Astrocyte (in vitro differentiated cells and primary cell): ENCODE measurements around the gene CTTNBP2. TPM values are rescaled to one million over a fixed set of nuclear protein-coding genes. Genes with fewer than 3 reads are reported as not detected.

ENCODE experiments used
- DNase-seq: peaks from one replicate; pipeline ENCODE4 v3.0.0-alpha.2; 2010; ENCODE audit warnings: low read depth
- FAIRE-seq: peaks from 2 replicates; lab custom pipeline; 2011; peaks lifted over from hg19 to GRCh38; lab: Jason Lieb, UNC
- H2AFZ ChIP-seq: 2 replicates; pipeline ENCODE4 v1.6.0; 2012; ENCODE audit warnings: low read depth, low read length, inconsistent platforms
- H3K27ac ChIP-seq: 2 replicates; pipeline ENCODE4 v1.5.1; 2011; ENCODE audit warnings: low read depth, low read length, inconsistent platforms
- H3K27me3 ChIP-seq: 2 replicates; pipeline ENCODE4 v1.6.0; 2011; ENCODE audit warnings: low read length, inconsistent platforms; ENCODE audit not compliant: insufficient read depth
- H3K36me3 ChIP-seq: 2 replicates; pipeline ENCODE4 v1.5.1; 2011; ENCODE audit warnings: low read length, inconsistent platforms; ENCODE audit not compliant: insufficient read depth
- H3K4me1 ChIP-seq: 2 replicates; pipeline ENCODE4 v1.5.1; 2011; ENCODE audit warnings: low read length, inconsistent platforms; ENCODE audit not compliant: insufficient read depth
- H3K4me2 ChIP-seq: 2 replicates; pipeline ENCODE4 v1.6.0; 2012; ENCODE audit warnings: low read length, inconsistent platforms
- H3K4me3 ChIP-seq: 2 replicates; pipeline ENCODE4 v1.5.1; 2011; ENCODE audit warnings: low read depth, mild to moderate bottlenecking, low read length, inconsistent platforms; ENCODE audit not compliant: insufficient read depth
- H3K79me2 ChIP-seq: 2 replicates; pipeline ENCODE4 v1.6.0; 2012; ENCODE audit warnings: mild to moderate bottlenecking, low read length, inconsistent platforms; ENCODE audit not compliant: insufficient read depth
- H3K9ac ChIP-seq: 2 replicates; pipeline ENCODE4 v1.6.0; 2012; ENCODE audit warnings: mild to moderate bottlenecking, low read length, inconsistent platforms
- H3K9me3 ChIP-seq: 2 replicates; pipeline ENCODE4 v1.5.1; 2012; ENCODE audit warnings: low read depth, mild to moderate bottlenecking, low read length, inconsistent platforms; ENCODE audit not compliant: insufficient read depth
- H4K20me1 ChIP-seq: 2 replicates; pipeline ENCODE4 v1.6.0; 2012; ENCODE audit warnings: low read length, inconsistent platforms; ENCODE audit not compliant: insufficient read depth
- H3K27ac Mint-ChIP-seq: one replicate; pipeline ENCODE4 v1.8.0; 2021; ENCODE audit warnings: mild to moderate bottlenecking, mixed read lengths; ENCODE audit not compliant: unreplicated experiment
- H3K27me3 Mint-ChIP-seq: one replicate; pipeline ENCODE4 v1.8.0; 2021; ENCODE audit warnings: low read depth, mixed read lengths; ENCODE audit not compliant: unreplicated experiment
- H3K36me3 Mint-ChIP-seq: one replicate; pipeline ENCODE4 v1.8.0; 2021; ENCODE audit warnings: low read depth, mixed read lengths; ENCODE audit not compliant: unreplicated experiment
- H3K4me1 Mint-ChIP-seq: one replicate; pipeline ENCODE4 v1.8.0; 2021; ENCODE audit warnings: low read depth, mixed read lengths; ENCODE audit not compliant: unreplicated experiment
- H3K4me3 Mint-ChIP-seq: one replicate; pipeline ENCODE4 v1.8.0; 2021; ENCODE audit warnings: mild to moderate bottlenecking, moderate library complexity, mixed read lengths; ENCODE audit not compliant: unreplicated experiment
- H3K9me3 Mint-ChIP-seq: one replicate; pipeline ENCODE4 v1.8.0; 2021; ENCODE audit warnings: mild to moderate bottlenecking, mixed read lengths; ENCODE audit not compliant: unreplicated experiment
- EZH2 ChIP-seq: IDR thresholded peaks from 2 replicates; pipeline ENCODE4 v1.6.1; 2012; ENCODE audit warnings: mild to moderate bottlenecking, low read length, inconsistent platforms; ENCODE audit not compliant: insufficient read depth
- total RNA-seq: library from RNA; stranded (reverse); gene quantifications from 2 replicates; pipeline ENCODE4 v1.2.1, GENCODE V29; 2021
- TF ChIP-seq, protein P1 (sequence below): IDR thresholded peaks from 2 replicates; pipeline ENCODE4 v1.5.1; 2011; ENCODE audit warnings: low read depth, mild to moderate bottlenecking, inconsistent platforms, low read length, moderate library complexity; ENCODE audit not compliant: insufficient read depth

Gene CTTNBP2
- total RNA-seq, 1 donor from 2014 or later, result 4.9 TPM

DNA sequence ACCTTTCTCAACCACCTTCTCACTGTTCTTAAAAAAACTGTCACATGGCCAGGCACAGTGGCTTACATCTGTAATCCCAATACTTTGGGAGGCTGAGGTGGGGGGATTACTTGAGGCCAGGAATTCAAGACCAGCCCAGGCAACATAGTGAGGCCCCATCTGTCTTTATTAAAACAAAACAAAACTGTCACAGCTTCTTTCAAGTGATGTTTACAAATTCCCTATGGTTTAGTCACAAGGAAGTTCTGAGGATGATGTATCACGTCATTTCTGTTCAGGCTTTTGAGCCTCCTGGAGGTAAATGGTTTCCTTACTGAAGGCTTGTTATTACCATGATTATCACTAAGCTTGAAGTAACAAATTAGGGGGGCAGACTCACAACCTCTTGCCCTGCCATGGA lies 207.2 kb downstream of the CTTNBP2 start:
- H3K27ac Mint-ChIP-seq, result peak overlapping the region; percentile 92
- no peak overlapping the region for H3K4me3 Mint-ChIP-seq
- Histone ChIP-seq H3K79me2 (no peaks in the 10 kb centered on the region), H4K20me1 (no peaks in the 10 kb centered on the region), H3K27ac (no peak overlapping the region), H3K4me3 (no peak overlapping the region), H3K27me3 (no peaks in the 10 kb centered on the region), H2AFZ (no peak overlapping the region), H3K9me3 (no peaks in the 10 kb centered on the region), H3K36me3 (no peaks in the 10 kb centered on the region), H3K9ac (no peak overlapping the region), H3K4me2 (peak overlapping the region; percentile 58), H3K4me1 (peaks cover 19% of the 10 kb centered on the region)
- H3K9me3 Mint-ChIP-seq, result no peaks in the 10 kb centered on the region
- FAIRE-seq (no peak), DNase-seq (peak; percentile 69)
- peaks cover 35% of the 10 kb centered on the region for H3K4me1 Mint-ChIP-seq
- no peaks in the 10 kb centered on the region for H3K36me3 Mint-ChIP-seq
- TF ChIP-seq, protein P1, sequence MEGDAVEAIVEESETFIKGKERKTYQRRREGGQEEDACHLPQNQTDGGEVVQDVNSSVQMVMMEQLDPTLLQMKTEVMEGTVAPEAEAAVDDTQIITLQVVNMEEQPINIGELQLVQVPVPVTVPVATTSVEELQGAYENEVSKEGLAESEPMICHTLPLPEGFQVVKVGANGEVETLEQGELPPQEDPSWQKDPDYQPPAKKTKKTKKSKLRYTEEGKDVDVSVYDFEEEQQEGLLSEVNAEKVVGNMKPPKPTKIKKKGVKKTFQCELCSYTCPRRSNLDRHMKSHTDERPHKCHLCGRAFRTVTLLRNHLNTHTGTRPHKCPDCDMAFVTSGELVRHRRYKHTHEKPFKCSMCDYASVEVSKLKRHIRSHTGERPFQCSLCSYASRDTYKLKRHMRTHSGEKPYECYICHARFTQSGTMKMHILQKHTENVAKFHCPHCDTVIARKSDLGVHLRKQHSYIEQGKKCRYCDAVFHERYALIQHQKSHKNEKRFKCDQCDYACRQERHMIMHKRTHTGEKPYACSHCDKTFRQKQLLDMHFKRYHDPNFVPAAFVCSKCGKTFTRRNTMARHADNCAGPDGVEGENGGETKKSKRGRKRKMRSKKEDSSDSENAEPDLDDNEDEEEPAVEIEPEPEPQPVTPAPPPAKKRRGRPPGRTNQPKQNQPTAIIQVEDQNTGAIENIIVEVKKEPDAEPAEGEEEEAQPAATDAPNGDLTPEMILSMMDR, result no peak
- TF ChIP-seq EZH2, result no peak
- no peaks in the 10 kb centered on the region for H3K27me3 Mint-ChIP-seq

DNA sequence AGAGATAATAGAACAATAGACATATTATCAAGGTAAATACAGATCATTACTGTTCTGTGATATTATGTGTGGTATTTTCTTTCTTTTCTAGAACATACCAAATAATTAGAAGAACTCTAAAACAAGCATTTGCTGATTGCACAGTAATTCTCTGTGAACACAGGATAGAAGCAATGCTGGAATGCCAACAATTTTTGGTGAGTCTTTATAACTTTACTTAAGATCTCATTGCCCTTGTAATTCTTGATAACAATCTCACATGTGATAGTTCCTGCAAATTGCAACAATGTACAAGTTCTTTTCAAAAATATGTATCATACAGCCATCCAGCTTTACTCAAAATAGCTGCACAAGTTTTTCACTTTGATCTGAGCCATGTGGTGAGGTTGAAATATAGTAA lies 207.9 kb downstream of the CTTNBP2 start:
- H3K27me3 ChIP-seq, result no peaks in the 10 kb centered on the region
- Mint-ChIP-seq H3K4me3 (no peak overlapping the region), H3K36me3 (no peaks in the 10 kb centered on the region), H3K4me1 (peaks cover 35% of the 10 kb centered on the region), H3K9me3 (no peaks in the 10 kb centered on the region), H3K27ac (peak overlapping the region; percentile 92), H3K27me3 (no peaks in the 10 kb centered on the region)
- no peak overlapping the region for H3K4me2 ChIP-seq
- no peaks in the 10 kb centered on the region for H3K36me3 ChIP-seq
- H3K27ac ChIP-seq, result no peak overlapping the region
- H2AFZ ChIP-seq, result no peak overlapping the region
- H3K79me2 ChIP-seq, result no peaks in the 10 kb centered on the region
- H3K4me3 ChIP-seq, result no peak overlapping the region
- peaks cover 19% of the 10 kb centered on the region for H3K4me1 ChIP-seq
- H4K20me1 ChIP-seq, result no peaks in the 10 kb centered on the region
- no peak overlapping the region for H3K9ac ChIP-seq
- TF ChIP-seq EZH2, result no peak
- TF ChIP-seq, protein P1, result no peak
- FAIRE-seq, result no peak
- DNase-seq, result peak; percentile 25
- no peaks in the 10 kb centered on the region for H3K9me3 ChIP-seq

DNA sequence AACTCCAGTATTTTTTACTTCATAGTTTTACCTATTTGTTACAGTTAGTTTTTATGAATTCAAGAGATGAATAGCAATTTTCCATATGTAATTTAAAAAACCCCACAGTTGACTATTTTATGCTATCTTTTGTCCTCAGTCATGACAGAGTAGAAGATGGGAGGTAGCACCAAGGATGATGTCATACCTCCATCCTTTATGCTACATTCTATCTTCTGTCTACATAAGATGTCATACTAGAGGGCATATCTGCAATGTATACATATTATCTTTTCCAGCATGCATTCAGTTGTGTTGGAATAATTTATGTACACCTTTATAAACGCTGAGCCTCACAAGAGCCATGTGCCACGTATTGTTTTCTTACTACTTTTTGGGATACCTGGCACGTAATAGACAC lies 209.2 kb downstream of the CTTNBP2 start:
- no peak overlapping the region for H2AFZ ChIP-seq
- Mint-ChIP-seq H3K36me3 (no peaks in the 10 kb centered on the region), H3K27me3 (no peaks in the 10 kb centered on the region), H3K4me1 (peaks cover 35% of the 10 kb centered on the region), H3K9me3 (no peaks in the 10 kb centered on the region), H3K4me3 (no peak overlapping the region), H3K27ac (no peak overlapping the region)
- H3K27ac ChIP-seq, result no peak overlapping the region
- no peak for FAIRE-seq
- H3K79me2 ChIP-seq, result no peaks in the 10 kb centered on the region
- H3K27me3 ChIP-seq, result no peaks in the 10 kb centered on the region
- H3K4me2 ChIP-seq, result no peak overlapping the region
- no peak for DNase-seq
- H3K9me3 ChIP-seq, result no peaks in the 10 kb centered on the region
- H3K9ac ChIP-seq, result no peak overlapping the region
- H4K20me1 ChIP-seq, result no peaks in the 10 kb centered on the region
- H3K4me1 ChIP-seq, result peaks cover 19% of the 10 kb centered on the region
- no peak for TF ChIP-seq EZH2
- TF ChIP-seq, protein P1, result no peak
- no peak overlapping the region for H3K4me3 ChIP-seq
- no peaks in the 10 kb centered on the region for H3K36me3 ChIP-seq
